ENCODE results near the gene CGNL1. TPM values are rescaled to one million over a fixed set of nuclear protein-coding genes. Genes with fewer than 3 reads are reported as not detected.

Gene CGNL1
- polyA plus RNA-seq, 2 of the 4 experiments (the other 2 are of a cell fraction) = 1.4 to 1.8 TPM

DNA sequence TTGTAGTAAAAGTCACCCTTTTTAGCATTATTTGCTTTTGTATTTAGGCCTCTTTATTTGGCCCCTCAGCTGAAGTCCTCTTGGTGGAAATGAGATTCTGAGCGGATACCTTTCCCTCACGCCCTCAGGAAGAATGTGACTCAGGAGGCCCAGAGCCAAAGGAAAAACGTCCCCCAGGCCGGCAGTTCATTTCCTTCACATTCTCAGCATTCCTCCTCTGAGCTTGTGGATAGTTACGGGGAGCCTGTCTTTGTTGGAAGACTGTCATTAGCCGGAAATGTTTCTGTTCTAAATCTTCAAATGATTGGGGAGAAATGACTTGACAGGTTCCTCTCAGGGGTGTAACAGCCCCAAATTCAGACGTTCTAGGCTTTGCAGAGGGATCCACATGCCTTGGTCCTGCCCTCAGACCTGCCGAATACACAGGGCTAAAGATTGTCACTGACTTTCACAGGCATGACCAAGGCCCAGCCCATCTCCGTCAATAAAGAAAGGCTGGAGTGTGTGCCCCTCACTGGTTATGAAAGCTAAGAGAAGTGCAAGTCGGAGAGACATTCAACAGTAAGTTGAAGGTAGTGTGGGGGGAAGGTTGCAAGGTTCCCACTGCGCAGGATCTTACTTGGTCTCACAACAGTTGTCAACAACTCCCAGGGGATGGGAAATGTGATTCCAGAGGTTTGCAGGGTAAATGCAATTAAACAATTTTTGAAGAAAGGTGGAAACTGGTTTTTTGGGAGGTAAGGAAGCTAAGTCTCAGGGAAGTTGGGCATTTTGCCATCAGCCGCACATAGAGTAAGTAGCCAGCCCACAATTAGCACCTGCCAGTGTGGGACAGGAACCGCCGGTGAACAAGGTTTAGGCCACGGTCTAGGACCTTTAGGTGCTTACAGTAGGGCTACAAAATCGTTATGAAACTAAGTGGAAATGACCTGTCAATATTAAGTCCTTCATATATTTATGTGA is 175.7 kb downstream of the CGNL1 start:
- ChIA-PET CTCF (interaction anchor here (0.8 to 23.4 kb wide), 13 partner anchors 4 to 1977 kb away, joined by 3 to 475 read pairs (median 7); no protein-coding TSS in a partner anchor), POLR2A (interaction anchor here (0.7 to 1.0 kb wide), 3 partner anchors 40 to 197 kb away, joined by 3 to 5 read pairs (median 3); partner anchors contain the start of genes MYZAP and POLR2M)
- ATAC-seq (peak; percentile 78 to 94), FAIRE-seq (peak; percentile 94), DNase-seq (ENCODE audit: low read depth in 1 of 2, low spot score in 1 of 2) (peak; percentile 86 to 87)
- no peaks in the 10 kb centered on the region for H3K9me3 ChIP-seq
- TF ChIP-seq HOXB5 (CRISPR knock-in tag; IDR thresholded peaks at IDR 0.05) = 0 out of 2 replicates have a peak, but pooled peaks have one; percentile 23
- TF ChIP-seq, protein P1, sequence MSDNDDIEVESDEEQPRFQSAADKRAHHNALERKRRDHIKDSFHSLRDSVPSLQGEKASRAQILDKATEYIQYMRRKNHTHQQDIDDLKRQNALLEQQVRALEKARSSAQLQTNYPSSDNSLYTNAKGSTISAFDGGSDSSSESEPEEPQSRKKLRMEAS (IDR thresholded peaks at IDR 0.05) = peak; percentile 62
- no peak for TF ChIP-seq ZNF302 (CRISPR knock-in tag; IDR thresholded peaks at IDR 0.05)
- no peak for TF ChIP-seq FOSL2 (IDR thresholded peaks at IDR 0.05)
- peak; percentile 31; the same call in 1 of the 2 replicates for TF ChIP-seq FOSL2 (CRISPR knock-in tag; IDR thresholded peaks at IDR 0.05)
- no peak for TF ChIP-seq KDM5A (IDR thresholded peaks at IDR 0.05)
- TF ChIP-seq EHF (CRISPR knock-in tag; IDR thresholded peaks at IDR 0.05) = peak; percentile 42; the same call in 1 of the 2 replicates
- H3K4me1 ChIP-seq = peaks cover 35% of the 10 kb centered on the region
- 38% methylated on average over 16 of the region's 16 CpGs for WGBS (ENCODE audit: missing lambda C conversion rate)
- H3K4me2 ChIP-seq = peak overlapping the region; percentile 62
- H3K27ac ChIP-seq = peak overlapping the region; percentile 64 to 87
- H3K4me3 ChIP-seq = no peak overlapping the region

DNA sequence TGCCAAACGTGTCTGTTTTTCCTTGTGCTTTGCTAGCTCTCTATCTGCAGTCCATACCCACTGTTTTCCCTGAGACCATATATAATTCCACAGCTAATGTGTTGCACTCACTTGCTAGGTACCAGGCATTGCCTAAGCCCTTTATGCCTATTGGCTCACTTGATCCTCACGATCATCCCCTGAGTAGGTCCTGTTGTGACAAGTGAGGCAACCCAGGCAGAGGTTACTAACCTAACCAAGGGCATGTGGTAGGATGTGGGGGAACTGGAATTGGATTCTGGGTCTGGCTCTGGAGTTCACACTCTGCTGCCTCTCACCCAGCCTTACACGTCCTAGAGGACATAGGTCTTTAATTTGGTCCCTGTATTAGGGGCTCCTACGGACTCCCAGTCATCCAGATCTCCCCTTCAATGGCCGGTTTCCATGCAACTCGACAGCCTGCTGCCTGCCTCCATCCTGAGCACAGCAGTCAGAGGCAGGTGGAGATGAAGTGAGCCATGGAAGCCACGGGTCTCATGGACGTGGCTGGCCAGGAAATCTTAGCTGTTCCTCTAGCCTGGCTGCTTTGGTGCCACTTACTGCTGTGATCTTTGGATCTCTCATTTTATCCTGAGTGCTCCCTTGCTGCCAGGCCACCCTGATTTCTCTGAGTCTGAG is 176.5 kb downstream of the CGNL1 start:
- FAIRE-seq (no peak), ATAC-seq (no peak), DNase-seq (ENCODE audit: low read depth in 1 of 2, low spot score in 1 of 2) (no peak)
- Histone ChIP-seq H3K4me2 (0 out of 3 replicates have a peak overlapping the region, but pooled peaks have one; percentile 62), H3K4me1 (peaks cover 35% of the 10 kb centered on the region), H3K9me3 (no peaks in the 10 kb centered on the region), H3K4me3 (no peak overlapping the region), H3K27ac (peak overlapping the region; percentile 62 to 87)
- CTCF ChIA-PET = interaction anchor here (0.9 to 23.4 kb wide), 10 partner anchors 3 to 1976 kb away, joined by 3 to 475 read pairs (median 6); no protein-coding TSS in a partner anchor
- POLR2A ChIA-PET = no interaction called here
- no peak for TF ChIP-seq FOSB (CRISPR knock-in tag; IDR thresholded peaks at IDR 0.05)
- TF ChIP-seq POLR2A (IDR thresholded peaks at IDR 0.05; ENCODE audit: low read length) = no peak
- TF ChIP-seq HDAC2 (IDR thresholded peaks at IDR 0.05) = no peak
- no peak for TF ChIP-seq EHF (CRISPR knock-in tag; IDR thresholded peaks at IDR 0.05)
- 93% methylated on average over 8 of the region's 8 CpGs for WGBS (ENCODE audit: missing lambda C conversion rate)

- CTCF ChIA-PET = interaction anchor here (0.9 to 23.4 kb wide), 8 partner anchors 2 to 517 kb away, joined by 3 to 475 read pairs (median 7); no protein-coding TSS in a partner anchor
- 95% methylated on average over 5 of the region's 5 CpGs for WGBS (ENCODE audit: missing lambda C conversion rate)
- TF ChIP-seq FOXS1 (CRISPR knock-in tag; IDR thresholded peaks at IDR 0.05) (no peak), NR3C1 (IDR thresholded peaks at IDR 0.05) (no peak), ZC3H11A (IDR thresholded peaks at IDR 0.05) (no peak), NPAS2 (CRISPR knock-in tag; IDR thresholded peaks at IDR 0.05; ENCODE audit: borderline replicate concordance) (no peak), HOXA7 (CRISPR knock-in tag; IDR thresholded peaks at IDR 0.05) (no peak), RFX5 (IDR thresholded peaks at IDR 0.05) (no peak), CBX8 (IDR thresholded peaks at IDR 0.05) (no peak), HEYL (CRISPR knock-in tag; IDR thresholded peaks at IDR 0.05) (no peak), MAZ (IDR thresholded peaks at IDR 0.05; ENCODE audit: borderline replicate concordance, low read depth, low read length) (no peak), CBX2 (IDR thresholded peaks at IDR 0.05; ENCODE audit: borderline replicate concordance, low read depth) (no peak), ZNF302 (CRISPR knock-in tag; IDR thresholded peaks at IDR 0.05) (no peak), EHMT2 (IDR thresholded peaks at IDR 0.05; ENCODE audit: low read depth) (no peak), POLR2AphosphoS2 (conservative IDR thresholded peaks at IDR 0.05; ENCODE audit: low read length) (no peak), ZSCAN20 (CRISPR knock-in tag; IDR thresholded peaks at IDR 0.05) (no peak), RAD21 (conservative IDR thresholded peaks at IDR 0.05 in 1 of 2, IDR thresholded peaks at IDR 0.05 in 1 of 2) (no peak), CEBPB (IDR thresholded peaks at IDR 0.05) (no peak), FOSB (CRISPR knock-in tag; IDR thresholded peaks at IDR 0.05) (no peak)
- TF ChIP-seq, protein P2, sequence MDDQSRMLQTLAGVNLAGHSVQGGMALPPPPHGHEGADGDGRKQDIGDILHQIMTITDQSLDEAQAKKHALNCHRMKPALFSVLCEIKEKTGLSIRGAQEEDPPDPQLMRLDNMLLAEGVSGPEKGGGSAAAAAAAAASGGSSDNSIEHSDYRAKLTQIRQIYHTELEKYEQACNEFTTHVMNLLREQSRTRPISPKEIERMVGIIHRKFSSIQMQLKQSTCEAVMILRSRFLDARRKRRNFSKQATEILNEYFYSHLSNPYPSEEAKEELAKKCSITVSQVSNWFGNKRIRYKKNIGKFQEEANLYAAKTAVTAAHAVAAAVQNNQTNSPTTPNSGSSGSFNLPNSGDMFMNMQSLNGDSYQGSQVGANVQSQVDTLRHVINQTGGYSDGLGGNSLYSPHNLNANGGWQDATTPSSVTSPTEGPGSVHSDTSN (IDR thresholded peaks at IDR 0.05) = no peak
- TF ChIP-seq, protein P3, sequence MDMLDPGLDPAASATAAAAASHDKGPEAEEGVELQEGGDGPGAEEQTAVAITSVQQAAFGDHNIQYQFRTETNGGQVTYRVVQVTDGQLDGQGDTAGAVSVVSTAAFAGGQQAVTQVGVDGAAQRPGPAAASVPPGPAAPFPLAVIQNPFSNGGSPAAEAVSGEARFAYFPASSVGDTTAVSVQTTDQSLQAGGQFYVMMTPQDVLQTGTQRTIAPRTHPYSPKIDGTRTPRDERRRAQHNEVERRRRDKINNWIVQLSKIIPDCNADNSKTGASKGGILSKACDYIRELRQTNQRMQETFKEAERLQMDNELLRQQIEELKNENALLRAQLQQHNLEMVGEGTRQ (IDR thresholded peaks at IDR 0.05) = no peak
These were observed 177.2 kb downstream of the CGNL1 start for GRCh38 chr15:57553526-57553925.

More at GRCh38 chr15:57553526-57553925, 177.2 kb downstream of the CGNL1 start:
- ATAC-seq (no peak), DNase-seq (ENCODE audit: low read depth in 1 of 2, low spot score in 1 of 2) (no peak), FAIRE-seq (no peak)
- Histone ChIP-seq H3K27ac (peak overlapping the region in 1 of 2 experiments; percentile 87; a peak in 3 of 6 replicates), H3K4me1 (peaks cover 32% of the 10 kb centered on the region), H3K4me3 (no peak overlapping the region), H3K9me3 (no peaks in the 10 kb centered on the region), H3K4me2 (no peak overlapping the region)
- POLR2A ChIA-PET = no interaction called here
